Hypothalamus (tissue), 51 donors: Measurements from ENCODE around the gene SFTPD.
A peak's percentile ranks its signal among the peaks of the same experiment; 100 is the strongest.

Experiments
- DNase-seq, 51 donors: peaks; one replicate each; lab custom pipeline; 2025; lab: John Stamatoyannopoulos, UW

The SFTPD gene

GRCh38 chr10:79946271-79947082 is 2.4 kb downstream of the SFTPD start:
- DNase-seq: no peak

GRCh38 chr10:79944428-79945395 is 4.2 kb downstream of the SFTPD start:
- peak in 1 of 51 donors; percentile 13 for DNase-seq

GRCh38 chr10:79943871-79944270 is 5.0 kb downstream of the SFTPD start:
- DNase-seq: no peak

GRCh38 chr10:79942261-79943185 is 6.4 kb downstream of the SFTPD start:
- DNase-seq: no peak

- no peak for DNase-seq
Measured at GRCh38 chr10:79941585-79942210, 7.2 kb downstream of the SFTPD start.

GRCh38 chr10:79941146-79941545 is 7.8 kb downstream of the SFTPD start:
- no peak for DNase-seq

- no peak for DNase-seq
Measured at GRCh38 chr10:79940431-79940830, 8.5 kb downstream of the SFTPD start.

- DNase-seq: no peak
Measured at GRCh38 chr10:79939969-79940368, 8.9 kb downstream of the SFTPD start.

- DNase-seq: peak in 18 of 51 donors; percentile 9 to 55 (median 26)
Measured at GRCh38 chr10:79938728-79939406, 10.0 kb downstream of the SFTPD start.

GRCh38 chr10:79937701-79938151 is 11.2 kb downstream of the SFTPD start:
- DNase-seq: no peak

- DNase-seq: no peak
Measured at GRCh38 chr10:79936625-79937615, 12.0 kb downstream of the SFTPD start.

- DNase-seq: no peak
Measured at GRCh38 chr10:79933961-79934360, 14.9 kb downstream of the SFTPD start.

- no peak for DNase-seq
Measured at GRCh38 chr10:79932841-79933379, 16.0 kb downstream of the SFTPD start.

GRCh38 chr10:79932307-79932706 is 16.6 kb downstream of the SFTPD start:
- DNase-seq: no peak

- no peak for DNase-seq
Measured at GRCh38 chr10:79930751-79931150, 18.2 kb downstream of the SFTPD start.

- no peak for DNase-seq
Measured at GRCh38 chr10:79930267-79930666, 18.6 kb downstream of the SFTPD start.

GRCh38 chr10:79929409-79929904 is 19.4 kb downstream of the SFTPD start:
- peak in 43 of 51 donors; percentile 6 to 86 (median 64) for DNase-seq
